Stimulated activated naive B cell treated with anti-CD40 and anti-IgM and Interleukin-4, amounts not matched to agents 10 μg/mL and 1 μg/mL and 100 μg/mL, for 72 hours (primary cell): ENCODE results near the gene HOXB13.

ENCODE experiments used
- ATAC-seq, 2 donors: fragments of 150-1000 bp; cut with Tn5 transposase; replicated peaks; 2 replicates each; pipeline ENCODE4 v1.10.0; 2021; ENCODE audit warnings: moderate library complexity in 1 of 2
- DNase-seq: peaks from one replicate; pipeline ENCODE4 v3.0.0; 2021
- H3K27ac Mint-ChIP-seq: one replicate; pipeline ENCODE4 v1.8.0; 2022; ENCODE audit warnings: mild to moderate bottlenecking, mixed read lengths
- H3K27me3 Mint-ChIP-seq, 2 donors: one replicate each; pipeline ENCODE4 v1.8.0; 2022; ENCODE audit warnings: mixed read lengths in 2 of 2
- H3K36me3 Mint-ChIP-seq, 2 donors: one replicate each; pipeline ENCODE4 v1.8.0; 2022; ENCODE audit warnings: mixed read lengths in 2 of 2, mild to moderate bottlenecking in 1 of 2
- H3K4me1 Mint-ChIP-seq, 2 donors: one replicate each; pipeline ENCODE4 v1.8.0; 2022; ENCODE audit warnings: mixed read lengths in 2 of 2, mild to moderate bottlenecking in 1 of 2
- H3K4me3 Mint-ChIP-seq, 2 donors: one replicate each; pipeline ENCODE4 v1.8.0; 2022; ENCODE audit warnings: mild to moderate bottlenecking in 2 of 2, mixed read lengths in 2 of 2, moderate library complexity in 1 of 2
- H3K9me3 Mint-ChIP-seq, 2 donors: one replicate each; pipeline ENCODE4 v1.8.0; 2022; ENCODE audit warnings: mixed read lengths in 2 of 2, mild to moderate bottlenecking in 1 of 2

HOXB13 gene

DNA sequence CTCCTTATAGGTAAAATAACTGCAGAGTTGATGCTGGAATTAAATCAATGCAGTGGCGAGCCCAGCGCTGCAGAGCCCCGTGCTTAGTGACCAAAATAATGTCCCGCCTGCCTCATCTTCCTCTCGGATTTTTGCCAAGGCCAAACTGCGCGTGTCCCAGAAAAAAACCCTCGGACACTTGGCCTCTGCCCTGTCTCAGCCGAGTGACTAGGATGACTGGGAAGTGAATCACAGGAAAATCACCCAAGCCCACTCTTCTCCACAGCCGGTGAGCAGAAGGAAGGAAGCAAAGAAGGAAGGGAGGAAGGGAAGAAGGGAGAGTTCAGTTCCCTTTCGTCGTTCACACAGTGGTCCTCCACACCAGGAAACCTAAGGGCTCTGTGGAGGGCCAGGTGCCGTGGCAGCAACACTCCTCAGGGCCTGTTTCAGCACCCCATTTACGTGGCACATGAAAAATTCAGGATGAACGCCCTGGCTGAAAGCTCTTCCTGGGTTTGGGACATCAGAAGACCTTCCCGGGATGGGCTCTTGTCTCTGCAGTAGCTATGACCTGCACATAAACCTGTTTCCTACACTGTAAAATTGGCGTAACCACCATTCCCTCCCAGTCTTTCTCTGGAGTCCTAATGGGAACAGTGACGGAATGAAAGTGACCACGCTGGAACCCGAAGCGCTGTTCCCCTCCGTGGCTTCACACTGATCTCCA, 25.4 kb upstream of the HOXB13 start:
- Mint-ChIP-seq H3K36me3 (no peaks in the 10 kb centered on the region), H3K27me3 (peaks cover 75 to 89% of the 10 kb centered on the region in 2 donors), H3K27ac (peak overlapping the region; percentile 16), H3K4me3 (peak overlapping the region; percentile 10 to 52), H3K9me3 (peaks cover 0 to 2% of the 10 kb centered on the region in 2 donors), H3K4me1 (peaks cover 11 to 44% of the 10 kb centered on the region in 2 donors)
- no peak for DNase-seq
- ATAC-seq, result no peak

DNA sequence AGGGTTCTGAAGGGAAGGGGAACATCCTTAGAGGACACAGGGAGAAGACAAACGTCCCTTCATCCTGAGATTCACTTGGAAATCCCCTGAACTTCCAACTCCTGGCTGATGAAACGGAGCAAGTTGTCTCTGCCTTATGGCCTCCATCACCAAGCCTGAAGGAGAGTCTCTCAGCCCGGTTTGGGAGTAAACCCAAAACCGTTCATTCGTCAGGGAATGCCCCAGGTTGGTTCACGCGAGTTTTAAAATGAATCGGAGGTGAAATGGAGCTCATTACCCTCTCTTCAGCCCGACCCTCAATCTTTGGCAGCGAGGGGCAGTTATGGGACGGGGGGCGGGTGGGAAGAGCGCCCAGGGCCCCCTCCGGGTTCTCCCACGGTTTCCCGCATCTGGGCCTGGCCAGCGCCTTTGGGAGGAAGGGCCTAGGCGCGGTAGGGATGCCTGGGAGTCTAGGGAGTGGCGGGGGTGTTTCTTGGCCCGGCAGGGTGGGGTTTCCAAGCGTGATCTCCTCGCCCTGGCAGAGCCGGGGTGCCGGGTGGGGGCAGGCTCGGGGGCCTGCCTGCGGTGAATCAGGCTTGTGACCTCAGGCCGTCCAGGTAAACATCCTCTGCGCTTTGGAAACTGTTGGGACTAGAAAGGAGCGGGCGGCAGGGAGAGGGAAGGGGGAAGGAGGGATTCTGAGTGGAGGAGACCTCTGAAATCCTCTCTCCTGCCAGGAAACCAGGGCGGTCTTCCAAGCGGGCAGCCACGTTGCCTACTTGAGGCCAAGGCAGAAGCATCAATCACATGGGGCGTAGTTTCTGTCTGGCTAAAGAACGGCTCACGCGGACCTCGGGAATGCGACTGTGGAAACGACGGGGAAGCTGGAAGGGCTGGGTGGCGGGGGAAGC, 24.1 kb upstream of the HOXB13 start:
- H3K36me3 Mint-ChIP-seq, result no peaks in the 10 kb centered on the region
- H3K4me3 Mint-ChIP-seq, result no peak overlapping the region
- H3K4me1 Mint-ChIP-seq, result peaks cover 11 to 44% of the 10 kb centered on the region in 2 donors
- H3K27ac Mint-ChIP-seq, result peak overlapping the region; percentile 67
- H3K27me3 Mint-ChIP-seq, result peaks cover 74 to 86% of the 10 kb centered on the region in 2 donors
- ATAC-seq, result no peak
- DNase-seq, result no peak
- H3K9me3 Mint-ChIP-seq, result peaks cover 0 to 2% of the 10 kb centered on the region in 2 donors

DNA sequence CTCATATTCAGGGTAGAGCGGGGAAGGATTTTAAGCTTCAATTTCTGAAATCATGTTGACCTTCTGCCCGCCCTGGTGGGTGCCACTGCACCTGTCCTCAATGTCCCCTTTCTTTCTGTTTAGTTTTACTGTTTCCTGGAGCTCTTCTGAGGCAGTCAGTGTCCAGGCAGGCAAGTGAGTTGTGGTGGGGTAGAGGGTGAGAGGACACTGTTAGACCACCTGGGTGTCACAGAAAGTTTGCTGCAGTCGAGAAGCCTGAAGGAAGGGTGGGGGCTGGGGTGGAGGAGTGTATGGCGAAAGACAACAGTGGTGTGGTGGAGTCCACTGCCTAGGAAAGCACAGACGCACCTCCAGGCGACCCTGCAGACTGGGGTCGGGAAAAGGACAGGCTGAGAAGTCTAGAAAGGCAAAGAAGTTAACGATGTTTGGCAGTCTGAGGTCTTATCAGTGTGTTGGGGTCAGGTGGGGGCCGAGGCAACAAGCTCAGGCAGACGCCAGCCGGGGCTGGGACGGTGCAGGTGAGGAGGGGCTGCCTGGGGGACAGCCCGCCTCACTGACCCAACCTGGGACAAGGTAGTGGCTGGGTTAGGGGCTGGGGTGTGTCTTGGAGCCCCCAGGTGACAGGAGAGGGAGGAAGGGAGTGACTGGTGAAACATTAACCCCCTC, 23.3 kb upstream of the HOXB13 start:
- peaks cover 0 to 2% of the 10 kb centered on the region in 2 donors for H3K9me3 Mint-ChIP-seq
- peaks cover 77 to 86% of the 10 kb centered on the region in 2 donors for H3K27me3 Mint-ChIP-seq
- no peak overlapping the region for H3K4me3 Mint-ChIP-seq
- ATAC-seq (no peak), DNase-seq (no peak)
- peak overlapping the region; percentile 79 for H3K27ac Mint-ChIP-seq
- no peaks in the 10 kb centered on the region for H3K36me3 Mint-ChIP-seq
- H3K4me1 Mint-ChIP-seq, result peaks cover 11 to 41% of the 10 kb centered on the region in 2 donors

DNA sequence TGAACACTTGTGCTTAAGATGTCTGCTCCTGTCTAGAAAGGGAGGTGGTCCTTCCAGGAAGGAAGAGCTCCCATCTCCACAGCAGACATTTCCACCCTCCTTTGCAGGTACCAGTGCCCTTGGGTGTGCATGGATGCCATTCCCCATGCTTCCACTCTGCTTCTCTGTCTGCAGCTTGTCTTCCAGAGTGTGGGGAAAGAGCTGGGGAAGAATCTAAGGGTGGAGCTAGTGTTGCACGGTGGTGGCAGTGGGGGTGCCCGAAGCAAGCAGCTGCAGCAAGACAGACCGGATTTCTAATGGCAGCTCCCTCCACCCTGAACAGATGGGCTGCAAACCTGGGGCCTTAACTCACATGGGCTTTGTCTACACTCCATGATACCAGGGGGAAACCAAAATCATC, 22.6 kb upstream of the HOXB13 start:
- H3K27ac Mint-ChIP-seq, result peak overlapping the region; percentile 42
- no peaks in the 10 kb centered on the region for H3K36me3 Mint-ChIP-seq
- DNase-seq (no peak), ATAC-seq (no peak)
- peaks cover 75 to 86% of the 10 kb centered on the region in 2 donors for H3K27me3 Mint-ChIP-seq
- H3K4me1 Mint-ChIP-seq, result peaks cover 12 to 45% of the 10 kb centered on the region in 2 donors
- peaks cover 0 to 2% of the 10 kb centered on the region in 2 donors for H3K9me3 Mint-ChIP-seq
- no peak overlapping the region for H3K4me3 Mint-ChIP-seq

DNA sequence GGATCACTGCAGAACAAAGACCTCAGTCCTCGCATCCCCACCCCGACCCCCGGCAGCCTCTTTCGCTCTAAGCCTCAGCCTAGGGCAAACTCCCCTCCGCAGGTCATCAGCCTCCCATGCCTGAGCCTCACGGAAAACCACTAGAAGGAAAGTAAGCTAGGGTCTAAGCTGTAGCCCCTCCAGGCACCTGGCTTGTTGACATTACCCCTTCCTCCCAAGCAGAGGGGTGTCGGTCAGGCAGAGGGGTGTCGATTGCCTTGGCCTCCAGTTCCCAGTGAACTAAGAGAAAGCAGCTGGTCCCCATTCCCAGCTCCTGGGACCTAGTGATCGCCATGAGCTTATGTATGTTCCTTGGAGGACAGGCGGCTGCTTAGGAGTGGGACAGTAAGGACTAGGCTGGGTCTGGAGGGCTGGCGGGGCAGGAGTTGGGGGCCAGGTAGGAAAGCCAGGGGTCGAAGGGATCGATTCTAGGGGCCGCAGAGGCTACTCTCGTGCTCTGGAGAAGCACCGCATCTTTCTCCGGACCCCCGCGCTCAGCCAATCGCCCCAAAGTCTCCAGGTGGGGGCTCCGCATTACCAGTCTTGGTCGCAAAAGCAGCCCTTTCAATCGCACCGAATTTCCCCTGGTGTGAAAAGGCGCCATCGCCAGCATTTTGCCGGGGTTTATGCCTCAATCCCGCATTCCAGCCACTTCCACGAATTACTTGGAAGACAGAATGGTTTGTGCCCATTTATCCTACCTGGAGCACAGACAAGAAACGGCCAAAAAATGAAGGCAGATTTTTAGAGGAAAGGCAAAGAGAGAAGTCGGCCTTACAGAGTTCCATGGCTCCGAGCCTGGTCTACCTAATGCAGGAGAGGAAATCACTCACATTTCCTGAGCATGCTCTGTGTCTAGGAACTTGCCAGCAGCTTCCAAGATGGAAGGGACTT, 21.3 kb upstream of the HOXB13 start:
- no peak overlapping the region for H3K4me3 Mint-ChIP-seq
- DNase-seq, result no peak

DNA sequence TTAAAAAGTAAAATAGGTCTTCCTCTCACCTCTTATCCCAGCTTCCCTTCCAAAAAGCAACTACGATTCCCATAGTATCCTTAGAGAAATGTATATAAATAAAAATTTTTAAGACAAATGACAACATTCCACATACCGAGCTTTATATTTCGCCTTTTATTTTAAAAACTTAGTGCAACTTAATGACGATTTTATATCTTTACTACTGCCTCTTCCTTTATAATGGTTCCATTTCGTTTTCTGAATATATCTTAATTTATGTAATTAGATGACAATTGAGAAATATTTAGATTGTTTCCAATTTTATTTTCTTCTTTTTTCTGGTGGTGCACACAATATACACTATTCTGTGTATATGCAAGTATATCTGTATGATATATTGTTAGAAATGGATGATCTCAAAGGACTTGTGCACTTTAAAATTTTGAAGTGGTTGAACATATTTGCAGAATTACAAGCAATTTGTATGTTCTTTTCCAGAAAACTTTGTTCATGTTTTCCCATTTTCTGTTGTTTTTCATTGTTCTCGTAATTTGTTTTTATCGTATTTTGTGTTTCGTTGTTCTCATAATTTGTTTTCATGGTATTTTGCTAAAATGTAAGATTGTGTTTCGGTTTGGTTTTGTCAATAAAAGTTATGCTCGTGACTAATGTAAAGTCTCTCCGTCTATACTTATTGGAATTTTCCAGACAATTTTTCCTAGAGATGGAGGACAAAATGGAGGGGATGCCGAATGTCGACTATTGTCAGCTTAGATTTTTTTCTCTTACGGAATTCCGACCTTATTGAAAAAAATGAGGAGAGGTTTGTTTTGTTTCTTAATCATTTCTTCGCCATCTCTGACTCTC, 20.4 kb upstream of the HOXB13 start:
- Mint-ChIP-seq H3K4me1 (peaks cover 11 to 37% of the 10 kb centered on the region in 2 donors), H3K9me3 (peaks cover 0 to 2% of the 10 kb centered on the region in 2 donors), H3K27ac (peak overlapping the region; percentile 77), H3K36me3 (no peaks in the 10 kb centered on the region), H3K27me3 (peaks cover 73 to 88% of the 10 kb centered on the region in 2 donors), H3K4me3 (peak overlapping the region in 1 of 2 donors; percentile 3)
- DNase-seq, result no peak
- no peak for ATAC-seq

More for the DNA sequence above, 21.3 kb upstream of the HOXB13 start:
- peaks cover 75 to 88% of the 10 kb centered on the region in 2 donors for H3K27me3 Mint-ChIP-seq
- ATAC-seq, result no peak
- peaks cover 15 to 47% of the 10 kb centered on the region in 2 donors for H3K4me1 Mint-ChIP-seq
- no peaks in the 10 kb centered on the region for H3K36me3 Mint-ChIP-seq
- peak overlapping the region; percentile 77 for H3K27ac Mint-ChIP-seq
- H3K9me3 Mint-ChIP-seq, result peaks cover 0 to 2% of the 10 kb centered on the region in 2 donors

DNA sequence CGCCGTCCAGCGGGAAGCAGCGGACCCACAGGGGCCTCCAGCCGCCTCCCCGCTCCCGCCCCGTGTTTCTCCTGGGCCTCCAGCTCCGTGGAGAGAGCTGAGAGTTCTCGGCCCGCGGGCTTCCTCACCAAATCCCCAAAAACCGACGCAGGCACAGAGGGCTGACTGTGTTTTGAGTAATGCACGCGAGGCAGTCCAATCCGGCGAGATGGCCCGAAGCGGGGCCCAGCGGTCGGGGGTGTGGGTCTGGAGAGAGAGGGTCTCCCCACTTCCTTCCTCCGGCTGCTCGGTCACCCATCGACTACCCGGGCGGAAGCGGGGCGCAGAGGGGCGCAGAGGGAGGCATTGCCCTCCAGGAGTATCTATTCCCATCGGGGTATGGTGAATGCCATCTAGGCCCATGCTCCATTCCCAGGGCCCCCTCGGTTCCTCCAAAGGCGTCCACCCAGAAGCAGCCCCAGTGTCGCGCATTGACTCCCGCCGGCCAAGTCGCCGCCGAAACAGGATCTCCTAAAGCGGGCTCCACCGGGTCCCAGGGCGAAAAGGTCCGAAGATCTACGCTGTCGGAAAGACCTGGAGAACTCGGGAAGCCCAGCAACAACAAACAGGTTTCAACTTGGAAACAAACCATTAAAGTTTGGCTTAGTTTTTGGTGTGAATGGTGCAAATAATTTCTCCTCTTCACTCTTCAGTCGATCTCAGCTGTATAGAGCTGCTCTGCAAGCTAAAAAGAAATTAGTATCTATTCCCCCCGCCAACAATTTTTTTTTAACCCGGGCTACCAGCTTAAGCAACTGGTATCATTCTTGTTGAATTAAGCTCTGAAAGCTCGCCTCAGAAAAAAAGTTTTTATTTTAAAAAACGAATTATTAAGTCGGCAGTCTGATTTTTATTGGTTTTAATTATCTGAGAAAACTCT, 19.2 kb upstream of the HOXB13 start:
- Mint-ChIP-seq H3K36me3 (no peaks in the 10 kb centered on the region), H3K4me1 (peaks cover 9 to 27% of the 10 kb centered on the region in 2 donors), H3K27me3 (peaks cover 73 to 88% of the 10 kb centered on the region in 2 donors), H3K4me3 (no peak overlapping the region), H3K27ac (peak overlapping the region; percentile 65), H3K9me3 (peaks cover 0 to 2% of the 10 kb centered on the region in 2 donors)
- no peak for DNase-seq
- ATAC-seq, result no peak

DNA sequence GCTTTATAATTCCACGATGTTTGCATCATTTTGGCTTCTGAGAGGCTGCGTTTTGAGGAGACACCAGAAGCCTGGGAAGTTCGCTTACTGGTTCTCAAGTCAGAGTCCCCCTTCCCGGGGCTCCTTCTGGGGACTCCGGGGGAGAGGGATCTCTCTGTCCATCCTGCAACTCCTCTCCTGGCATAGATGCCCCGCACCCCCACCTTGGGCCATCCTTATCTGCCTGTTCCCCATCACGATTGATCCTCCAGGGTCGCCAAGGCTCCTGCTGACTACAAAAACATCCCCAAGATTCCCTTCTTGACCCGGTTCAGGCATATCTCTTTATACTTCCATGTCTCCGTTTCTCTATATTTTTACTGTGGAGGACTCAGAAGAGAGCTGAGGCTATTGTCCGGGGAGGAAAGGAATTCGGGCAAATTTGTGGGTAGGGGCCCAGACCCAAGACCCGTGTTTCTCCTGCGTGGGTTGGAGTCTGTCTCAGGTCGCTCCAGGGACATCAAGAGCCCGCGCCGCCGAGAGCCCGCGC, 18.4 kb upstream of the HOXB13 start:
- no peak for DNase-seq
- ATAC-seq, result no peak
- Mint-ChIP-seq H3K4me1 (peaks cover 9 to 20% of the 10 kb centered on the region in 2 donors), H3K9me3 (peaks cover 0 to 2% of the 10 kb centered on the region in 2 donors), H3K27ac (no peak overlapping the region), H3K4me3 (peak overlapping the region; percentile 9 to 18), H3K27me3 (peaks cover 67 to 88% of the 10 kb centered on the region in 2 donors), H3K36me3 (no peaks in the 10 kb centered on the region)

DNA sequence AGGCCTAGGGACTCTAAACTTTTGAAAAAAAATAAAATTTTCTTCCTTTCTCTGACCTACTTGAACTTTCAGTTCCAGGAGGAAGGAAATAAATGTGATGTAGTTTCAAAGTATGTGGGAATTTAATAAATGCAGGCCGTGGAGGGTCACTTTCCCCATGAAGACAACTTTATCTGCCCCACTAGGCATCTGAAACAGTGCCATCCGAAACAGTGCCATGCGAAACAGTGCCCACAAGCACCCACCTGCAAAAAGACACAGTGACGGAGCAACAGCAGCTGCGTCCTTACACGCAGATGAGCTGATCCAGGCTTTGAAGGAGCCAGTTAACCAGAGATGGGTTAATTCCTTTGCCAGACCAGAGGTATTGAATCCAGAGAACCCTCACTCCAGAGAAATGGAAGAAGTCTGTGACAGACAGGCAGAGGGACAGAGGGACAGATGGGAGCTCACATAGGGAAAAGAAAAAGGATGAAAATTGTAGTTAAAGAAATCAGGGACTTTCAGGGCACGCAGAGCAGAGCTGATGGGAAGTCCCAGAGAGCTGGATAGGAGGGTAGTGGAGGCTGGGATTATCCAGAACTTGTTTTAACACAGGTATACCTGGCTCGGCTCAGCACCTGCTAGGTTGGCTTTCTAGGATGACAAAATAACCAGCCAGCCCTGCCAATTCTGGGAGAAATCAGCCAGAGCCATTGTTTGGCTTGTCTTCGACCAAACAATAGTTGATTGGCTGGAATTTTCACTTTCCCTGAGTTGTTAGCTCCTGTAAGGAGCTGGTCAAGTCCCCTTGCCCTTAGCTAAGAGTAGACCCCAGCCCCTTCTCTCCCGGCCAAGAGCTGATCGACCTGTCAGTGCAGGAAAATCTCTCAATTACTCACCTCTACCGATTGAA, 17.1 kb upstream of the HOXB13 start:
- peaks cover 7 to 17% of the 10 kb centered on the region in 2 donors for H3K4me1 Mint-ChIP-seq
- no peak for ATAC-seq
- peaks cover 0 to 2% of the 10 kb centered on the region in 2 donors for H3K9me3 Mint-ChIP-seq
- H3K27me3 Mint-ChIP-seq, result peaks cover 67 to 89% of the 10 kb centered on the region in 2 donors
- no peak for DNase-seq
- no peak overlapping the region for H3K27ac Mint-ChIP-seq
- no peak overlapping the region for H3K4me3 Mint-ChIP-seq
- H3K36me3 Mint-ChIP-seq, result no peaks in the 10 kb centered on the region

DNA sequence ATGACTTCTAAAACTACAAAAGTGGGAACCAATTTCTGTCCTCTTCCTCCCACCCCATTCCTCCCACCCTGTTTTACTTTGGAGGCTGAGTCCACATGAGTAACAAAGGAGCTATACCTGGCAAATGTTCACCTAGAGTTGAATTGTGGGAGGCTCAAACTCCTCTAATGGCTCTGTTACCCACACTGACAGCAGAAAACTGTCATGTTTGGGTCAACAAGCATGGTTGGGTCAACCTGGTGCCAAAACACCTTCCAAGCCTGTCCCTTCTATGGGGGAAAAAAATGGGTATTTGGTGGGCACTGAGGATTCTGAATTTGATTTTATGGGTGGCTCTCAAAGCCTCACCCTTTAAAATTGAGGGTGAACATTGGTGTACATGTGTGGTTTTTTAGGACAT, 12.0 kb upstream of the HOXB13 start:
- H3K27ac Mint-ChIP-seq, result no peak overlapping the region
- H3K9me3 Mint-ChIP-seq, result peaks cover 0 to 2% of the 10 kb centered on the region in 2 donors
- peaks cover 74 to 87% of the 10 kb centered on the region in 2 donors for H3K27me3 Mint-ChIP-seq
- H3K4me3 Mint-ChIP-seq, result no peak overlapping the region
- peaks cover 4 to 16% of the 10 kb centered on the region in 2 donors for H3K4me1 Mint-ChIP-seq
- peaks cover 0 to 3% of the 10 kb centered on the region in 2 donors for H3K36me3 Mint-ChIP-seq
- DNase-seq (no peak), ATAC-seq (no peak)
